ENCODE data around the gene LMTK3. TPM values are rescaled to one million over a fixed set of nuclear protein-coding genes. Genes with fewer than 3 reads are reported as not detected.

LMTK3 gene
- total and polyA plus RNA-seq, 2 of the 4 experiments (the other 2 are of a cell fraction) = 0.18 to 0.87 TPM

DNA sequence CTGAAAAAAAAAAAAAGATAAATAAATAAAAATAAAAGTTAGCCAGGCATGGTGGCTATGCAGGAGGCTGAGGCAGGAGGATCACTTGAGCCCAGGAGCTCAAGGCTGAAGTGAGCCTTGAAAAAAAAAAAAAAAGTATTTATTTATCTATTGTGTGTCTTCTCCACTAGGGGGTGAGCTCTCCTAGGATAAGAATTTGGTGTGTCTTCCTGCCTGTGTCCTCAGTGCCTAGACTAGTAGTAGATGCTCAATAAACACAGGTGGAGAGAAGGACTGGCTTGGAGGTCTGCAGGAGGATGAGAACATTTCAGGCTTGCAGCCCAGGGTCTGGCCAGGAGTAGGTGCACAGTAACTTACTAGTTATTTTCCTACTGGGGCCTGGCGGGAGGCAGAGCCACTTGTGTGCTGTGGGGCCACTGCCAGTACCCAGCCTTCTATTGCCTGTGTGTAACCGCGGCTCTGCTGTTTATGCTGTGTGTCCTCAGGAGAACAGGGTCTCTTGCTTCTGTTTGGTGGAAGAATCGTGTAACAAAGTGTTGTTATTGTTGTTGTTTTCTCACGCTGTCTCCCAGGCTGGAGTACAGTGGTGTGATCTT is 5.4 kb downstream of the LMTK3 start:
- dilution Hi-C loops (cut with HindIII; ENCODE audit: low sequenced_read_pairs, unreplicated experiment) (no loop called here), in situ Hi-C loops (cut with MboI; ENCODE audit: low sequenced_read_pairs) (loop anchor here (5.0 kb wide), 1 partner anchor 76 kb away; no protein-coding TSS in a partner anchor), intact Hi-C loops (cut with micrococcal nuclease) (loop anchor here (1.0 kb wide), 1 partner anchor 78 kb away; no protein-coding TSS in a partner anchor)
- no peak overlapping the region for H2AK9ac ChIP-seq (replicated peaks; ENCODE audit: low read depth, low read length, poor library complexity)
- no peaks in the 10 kb centered on the region for H3K9me1 ChIP-seq (ENCODE audit: insufficient read depth, low read length)
- no peak overlapping the region for H2AK5ac ChIP-seq (ENCODE audit: low read depth, low read length)
- POLR2A ChIA-PET (ENCODE audit: unreplicated experiment) = no interaction called here
- DNase-seq (peak; percentile 47), ATAC-seq (ENCODE audit: low read depth) (peak; percentile 19; the same call in 1 of the 2 replicates)
- H3K4ac ChIP-seq (ENCODE audit: low read depth, low read length) = no peak overlapping the region
- no peak overlapping the region for H3K4me2 ChIP-seq (ENCODE audit: low read depth, low read length)
- H4K20me1 ChIP-seq (ENCODE audit: insufficient read depth, low read length) = no peaks in the 10 kb centered on the region
- CTCF ChIA-PET = interaction anchor here (0.6 to 2.1 kb wide), 6 partner anchors 54 to 408 kb away, joined by 3 to 24 read pairs (median 6); no protein-coding TSS in a partner anchor
- no peak overlapping the region for H2BK120ac ChIP-seq (ENCODE audit: low read depth, low read length)
- H4K91ac ChIP-seq (ENCODE audit: insufficient read depth, low read depth, low read length) = no peak overlapping the region
- no peaks in the 10 kb centered on the region for H3K79me1 ChIP-seq (ENCODE audit: low read depth in 1 of 2, low read length in 2 of 2)
- H2BK5ac ChIP-seq (ENCODE audit: low read depth, low read length, poor library complexity, severe bottlenecking) = no peak overlapping the region
- H4K5ac ChIP-seq (ENCODE audit: low read depth, low read length) = no peak overlapping the region
- no peak overlapping the region for H3K56ac ChIP-seq (ENCODE audit: extremely low read depth, insufficient read depth, low read length)
- H3K9ac ChIP-seq (ENCODE audit: low read depth, low read length) = no peak overlapping the region
- H3K4me3 ChIP-seq (ENCODE audit: insufficient read depth, low read depth, low read length) = no peak overlapping the region
- no peaks in the 10 kb centered on the region for H3K9me3 ChIP-seq (ENCODE audit: control insufficient read depth, insufficient read depth, low read length)
- no peak overlapping the region for H2BK15ac ChIP-seq (ENCODE audit: low read depth, low read length)
- peak overlapping the region; percentile 56 for H2AFZ ChIP-seq (replicated peaks; ENCODE audit: low read length, poor library complexity)
- H3K18ac ChIP-seq (ENCODE audit: low read depth, low read length) = no peak overlapping the region
- H3K23ac ChIP-seq (ENCODE audit: low read depth, low read length) = no peak overlapping the region
- no TSS peak for BruUV-seq (replicated peaks)
- peaks cover 23% of the 10 kb centered on the region for H3K27me3 ChIP-seq (ENCODE audit: control insufficient read depth, insufficient read depth, low read length)
- TF ChIP-seq RAD21 (IDR thresholded peaks at IDR 0.05; ENCODE audit: low read length) (peak; percentile 83), RFX5 (IDR thresholded peaks at IDR 0.05; ENCODE audit: low read depth, low read length) (no peak), SMC3 (IDR thresholded peaks at IDR 0.05; ENCODE audit: low read depth, low read length) (peak; percentile 90)
- TF ChIP-seq, protein P1, sequence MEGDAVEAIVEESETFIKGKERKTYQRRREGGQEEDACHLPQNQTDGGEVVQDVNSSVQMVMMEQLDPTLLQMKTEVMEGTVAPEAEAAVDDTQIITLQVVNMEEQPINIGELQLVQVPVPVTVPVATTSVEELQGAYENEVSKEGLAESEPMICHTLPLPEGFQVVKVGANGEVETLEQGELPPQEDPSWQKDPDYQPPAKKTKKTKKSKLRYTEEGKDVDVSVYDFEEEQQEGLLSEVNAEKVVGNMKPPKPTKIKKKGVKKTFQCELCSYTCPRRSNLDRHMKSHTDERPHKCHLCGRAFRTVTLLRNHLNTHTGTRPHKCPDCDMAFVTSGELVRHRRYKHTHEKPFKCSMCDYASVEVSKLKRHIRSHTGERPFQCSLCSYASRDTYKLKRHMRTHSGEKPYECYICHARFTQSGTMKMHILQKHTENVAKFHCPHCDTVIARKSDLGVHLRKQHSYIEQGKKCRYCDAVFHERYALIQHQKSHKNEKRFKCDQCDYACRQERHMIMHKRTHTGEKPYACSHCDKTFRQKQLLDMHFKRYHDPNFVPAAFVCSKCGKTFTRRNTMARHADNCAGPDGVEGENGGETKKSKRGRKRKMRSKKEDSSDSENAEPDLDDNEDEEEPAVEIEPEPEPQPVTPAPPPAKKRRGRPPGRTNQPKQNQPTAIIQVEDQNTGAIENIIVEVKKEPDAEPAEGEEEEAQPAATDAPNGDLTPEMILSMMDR (conservative IDR thresholded peaks at IDR 0.05; ENCODE audit: low read depth, low read length) = peak; percentile 73
- no peaks in the 10 kb centered on the region for H3K36me3 ChIP-seq (ENCODE audit: control insufficient read depth, insufficient read depth, low read length)
- no CpG with 5 or more reads among the region's 5 CpGs for WGBS, 2 experiments (ENCODE audit: extremely low coverage in 2 of 2, insufficient read length in 1 of 2)
- peaks cover 3% of the 10 kb centered on the region; the same call in 1 of the 2 replicates for H3K4me1 ChIP-seq (ENCODE audit: control insufficient read depth, insufficient read depth, low read length)
- no peak overlapping the region for H3K27ac ChIP-seq (ENCODE audit: insufficient read depth, low read length)
- H4K8ac ChIP-seq (ENCODE audit: low read depth in 2 of 2, low read length in 2 of 2) = no peak overlapping the region
- H2BK20ac ChIP-seq (ENCODE audit: low read depth, low read length) = no peak overlapping the region
- H3K14ac ChIP-seq (replicated peaks; ENCODE audit: low read depth, low read length) = no peak overlapping the region

Data from IMR-90 (cell line).